CD4-positive, alpha-beta T cell treated with Interleukin-4 for 4 hours (primary cell): ENCODE results near the gene JMJD6.
"Not testable (repeated sequence)": the region's sequence is repeated elsewhere in the genome, so short reads cannot be mapped to it uniquely, and the experiment has no call there.

Experiments
- DNase-seq: peaks from one replicate; pipeline ENCODE4 v3.0.0-alpha.2; 2020

JMJD6 gene

GRCh38 chr17:76716146-76716838, 10.1 kb downstream of the JMJD6 start:
- peak; percentile 92 for DNase-seq

GRCh38 chr17:76715496-76715830, 10.9 kb downstream of the JMJD6 start:
- no peak for DNase-seq

GRCh38 chr17:76714822-76715495, 11.4 kb downstream of the JMJD6 start:
- DNase-seq: peak; percentile 69

- DNase-seq: no peak
These were observed 12.1 kb downstream of the JMJD6 start for GRCh38 chr17:76714336-76714735.

GRCh38 chr17:76713765-76714164, 12.6 kb downstream of the JMJD6 start:
- no peak for DNase-seq

GRCh38 chr17:76712321-76712720, 14.1 kb downstream of the JMJD6 start:
- not testable (repeated sequence) for DNase-seq

GRCh38 chr17:76710863-76711611, 15.4 kb downstream of the JMJD6 start, which contains the start of gene MXRA7:
Gene MXRA7, minus strand, starts transcription at chr17:76710965. Its CDS starts 19 bp downstream, at chr17:76710946.
- peak; percentile 45 for DNase-seq

GRCh38 chr17:76709951-76710862, 16.2 kb downstream of the JMJD6 start:
- DNase-seq: not testable (repeated sequence)

- DNase-seq: no peak
These were observed 17.1 kb downstream of the JMJD6 start for GRCh38 chr17:76709077-76709950.

GRCh38 chr17:76707985-76708807, 18.2 kb downstream of the JMJD6 start:
- DNase-seq: no peak

- no peak for DNase-seq
These were observed 19.6 kb downstream of the JMJD6 start for GRCh38 chr17:76706817-76707216.

- no peak for DNase-seq
These were observed 21.6 kb downstream of the JMJD6 start for GRCh38 chr17:76704805-76705204.

GRCh38 chr17:76702941-76703637, 23.3 kb downstream of the JMJD6 start:
- no peak for DNase-seq

GRCh38 chr17:76702076-76702475, 24.3 kb downstream of the JMJD6 start:
- DNase-seq: no peak

- no peak for DNase-seq
These were observed 24.9 kb downstream of the JMJD6 start for GRCh38 chr17:76701471-76701967.

GRCh38 chr17:76700617-76701470, 25.6 kb downstream of the JMJD6 start:
- DNase-seq: no peak

GRCh38 chr17:76700270-76700616, 26.2 kb downstream of the JMJD6 start:
- no peak for DNase-seq

GRCh38 chr17:76698466-76698977, 27.9 kb downstream of the JMJD6 start:
- DNase-seq: not testable (repeated sequence)
